ENCODE results near the gene PLA2G4D. TPM values are rescaled to one million over a fixed set of nuclear protein-coding genes. Genes with fewer than 3 reads are reported as not detected.

Gene PLA2G4D
- total RNA-seq, 4 donors from 2014 or later, result 0.19 to 5.9 (median 0.23) TPM

DNA sequence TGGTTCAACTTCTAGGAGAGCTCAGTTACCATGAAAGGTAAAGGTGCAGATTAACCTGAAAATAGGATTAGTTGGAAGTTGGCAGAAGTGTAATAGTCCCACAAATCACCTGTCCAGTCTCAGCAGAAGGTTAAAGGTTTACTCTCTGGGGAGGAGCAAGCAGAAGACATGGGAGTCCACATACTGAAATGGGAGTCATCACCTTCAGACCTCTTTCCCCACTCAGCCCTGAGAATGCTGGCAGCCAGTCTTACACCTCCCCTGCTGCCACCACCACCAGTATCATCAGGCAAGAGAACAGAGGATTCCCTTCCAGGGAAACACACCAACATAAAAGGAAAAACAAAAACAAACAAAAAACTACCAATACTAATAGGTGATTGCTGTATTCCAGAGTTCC, 13.8 kb upstream of the PLA2G4D start:
- H3K36me3 ChIP-seq, result no peaks in the 10 kb centered on the region
- TF ChIP-seq POLR2A (IDR thresholded peaks at IDR 0.05), result no peak
- no peak for DNase-seq
- intact Hi-C loops (cut with DNase I), result no loop called here
- no peaks in the 10 kb centered on the region for H3K27me3 ChIP-seq
- H3K9me3 ChIP-seq, result no peaks in the 10 kb centered on the region
- peaks cover 0 to 30% (median 5%) of the 10 kb centered on the region in 3 donors for H3K4me1 ChIP-seq
- H3K27ac ChIP-seq, result no peak overlapping the region
- no peak overlapping the region for H3K4me3 ChIP-seq

DNA sequence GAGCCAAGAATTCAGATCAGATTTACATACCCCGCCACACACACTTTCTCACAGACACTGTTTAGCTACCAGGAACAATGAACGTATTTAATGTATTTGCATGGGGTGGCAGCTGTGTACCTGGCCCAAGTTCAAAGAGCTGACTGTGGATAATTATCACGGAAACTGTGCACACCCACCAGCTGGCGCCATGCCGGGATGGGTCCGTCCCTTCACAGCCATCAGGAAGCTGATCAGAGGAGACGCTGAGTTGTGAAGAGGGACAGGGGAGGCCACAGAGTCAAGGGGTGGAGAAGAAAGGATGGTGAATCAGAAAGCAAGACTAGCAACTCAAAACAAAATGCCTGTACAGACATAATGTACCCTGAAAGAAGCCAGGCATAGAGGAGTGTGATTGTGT, 13.1 kb upstream of the PLA2G4D start:
- Histone ChIP-seq H3K9me3 (no peaks in the 10 kb centered on the region), H3K27ac (peak overlapping the region in 2 of 4 donors; percentile 23 to 35), H3K36me3 (no peaks in the 10 kb centered on the region), H3K27me3 (no peaks in the 10 kb centered on the region), H3K4me3 (peak overlapping the region in 1 of 4 donors; percentile 4), H3K4me1 (peaks cover 0 to 30% (median 5%) of the 10 kb centered on the region in 3 donors)
- intact Hi-C loops (cut with DNase I), result no loop called here
- 9 to 40% methylated on average over 7 of the region's 7 CpGs for WGBS, 2 donors
- TF ChIP-seq, protein P1, sequence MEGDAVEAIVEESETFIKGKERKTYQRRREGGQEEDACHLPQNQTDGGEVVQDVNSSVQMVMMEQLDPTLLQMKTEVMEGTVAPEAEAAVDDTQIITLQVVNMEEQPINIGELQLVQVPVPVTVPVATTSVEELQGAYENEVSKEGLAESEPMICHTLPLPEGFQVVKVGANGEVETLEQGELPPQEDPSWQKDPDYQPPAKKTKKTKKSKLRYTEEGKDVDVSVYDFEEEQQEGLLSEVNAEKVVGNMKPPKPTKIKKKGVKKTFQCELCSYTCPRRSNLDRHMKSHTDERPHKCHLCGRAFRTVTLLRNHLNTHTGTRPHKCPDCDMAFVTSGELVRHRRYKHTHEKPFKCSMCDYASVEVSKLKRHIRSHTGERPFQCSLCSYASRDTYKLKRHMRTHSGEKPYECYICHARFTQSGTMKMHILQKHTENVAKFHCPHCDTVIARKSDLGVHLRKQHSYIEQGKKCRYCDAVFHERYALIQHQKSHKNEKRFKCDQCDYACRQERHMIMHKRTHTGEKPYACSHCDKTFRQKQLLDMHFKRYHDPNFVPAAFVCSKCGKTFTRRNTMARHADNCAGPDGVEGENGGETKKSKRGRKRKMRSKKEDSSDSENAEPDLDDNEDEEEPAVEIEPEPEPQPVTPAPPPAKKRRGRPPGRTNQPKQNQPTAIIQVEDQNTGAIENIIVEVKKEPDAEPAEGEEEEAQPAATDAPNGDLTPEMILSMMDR (IDR thresholded peaks at IDR 0.05), result no peak
- no peak for TF ChIP-seq POLR2A (IDR thresholded peaks at IDR 0.05)
- no peak for DNase-seq

DNA sequence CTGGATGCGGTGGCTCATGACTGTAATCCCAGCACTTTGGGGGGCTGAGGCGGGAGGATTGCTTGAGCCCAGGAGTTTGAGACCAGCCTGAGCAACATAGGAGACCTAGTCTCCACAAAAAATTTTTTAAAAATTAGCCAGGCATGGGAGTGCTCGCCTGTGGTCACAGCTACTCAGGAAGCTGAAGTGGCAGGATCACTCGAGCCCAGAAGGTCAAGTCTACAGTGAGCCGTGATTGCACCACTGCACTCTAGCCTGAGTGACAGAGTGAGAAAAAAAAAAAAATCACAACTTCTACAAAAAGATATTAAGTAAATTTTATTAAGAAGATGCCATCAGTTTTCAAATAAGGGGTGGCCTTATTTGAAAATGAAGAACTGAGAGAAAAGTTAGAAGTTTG, 11.9 kb upstream of the PLA2G4D start:
- Histone ChIP-seq H3K36me3 (no peaks in the 10 kb centered on the region), H3K4me3 (no peak overlapping the region), H3K9me3 (no peaks in the 10 kb centered on the region), H3K27ac (no peak overlapping the region), H3K27me3 (no peaks in the 10 kb centered on the region), H3K4me1 (peaks cover 0 to 30% (median 5%) of the 10 kb centered on the region in 3 donors)
- TF ChIP-seq, protein P1 (IDR thresholded peaks at IDR 0.05), result no peak
- 75 to 80% methylated on average over 3 to 5 of the region's 5 CpGs for WGBS, 2 donors
- intact Hi-C loops (cut with DNase I), result no loop called here
- DNase-seq, result no peak

DNA sequence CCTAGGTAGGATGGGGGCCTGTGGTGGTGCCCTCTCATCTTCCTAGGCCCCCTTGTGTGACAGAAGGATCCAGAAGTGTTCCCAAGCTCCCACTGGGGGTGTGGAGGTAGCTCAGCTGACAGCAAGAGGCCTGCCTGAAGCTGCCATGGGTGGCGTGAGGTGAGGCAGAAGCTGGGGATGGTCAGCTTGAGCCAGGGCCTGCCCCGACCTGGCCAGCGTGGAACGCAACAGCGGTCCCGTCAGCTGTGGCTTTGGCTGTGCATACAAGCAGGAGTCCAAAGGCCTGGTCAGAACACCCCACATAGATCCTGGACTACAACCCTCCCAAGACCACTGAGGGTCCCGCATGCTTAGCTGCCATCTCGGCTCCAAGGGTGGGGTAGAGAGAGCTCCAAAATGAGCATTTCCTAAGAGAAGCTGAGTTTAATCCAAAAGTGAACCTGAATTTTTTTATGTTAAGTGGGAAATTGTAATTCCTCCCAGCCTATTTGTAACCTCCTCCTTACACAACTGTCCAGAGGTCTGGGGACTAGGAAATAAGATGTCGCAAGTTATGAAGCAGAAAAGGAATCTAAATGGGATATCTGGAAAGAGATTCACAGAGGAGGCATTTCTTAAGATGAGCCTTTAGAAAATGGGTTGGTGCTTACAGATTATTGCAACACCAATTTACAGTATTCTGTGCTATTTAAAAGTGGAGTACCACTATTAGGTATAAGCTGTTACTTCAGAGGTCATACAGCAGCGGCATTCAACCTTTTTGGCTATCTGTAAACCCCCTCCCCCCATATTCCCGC, 9.9 kb upstream of the PLA2G4D start:
- no peaks in the 10 kb centered on the region for H3K9me3 ChIP-seq
- H3K4me1 ChIP-seq, result peaks cover 0 to 30% (median 10%) of the 10 kb centered on the region in 3 donors
- intact Hi-C loops (cut with DNase I), result no loop called here
- no peaks in the 10 kb centered on the region for H3K36me3 ChIP-seq
- 91 to 92% methylated on average over 4 to 7 of the region's 11 CpGs for WGBS, 2 donors
- no peak for TF ChIP-seq POLR2A (IDR thresholded peaks at IDR 0.05)
- TF ChIP-seq, protein P1 (IDR thresholded peaks at IDR 0.05), result no peak
- H3K27ac ChIP-seq, result no peak overlapping the region
- H3K4me3 ChIP-seq, result no peak overlapping the region
- H3K27me3 ChIP-seq, result no peaks in the 10 kb centered on the region
- DNase-seq, result no peak

DNA sequence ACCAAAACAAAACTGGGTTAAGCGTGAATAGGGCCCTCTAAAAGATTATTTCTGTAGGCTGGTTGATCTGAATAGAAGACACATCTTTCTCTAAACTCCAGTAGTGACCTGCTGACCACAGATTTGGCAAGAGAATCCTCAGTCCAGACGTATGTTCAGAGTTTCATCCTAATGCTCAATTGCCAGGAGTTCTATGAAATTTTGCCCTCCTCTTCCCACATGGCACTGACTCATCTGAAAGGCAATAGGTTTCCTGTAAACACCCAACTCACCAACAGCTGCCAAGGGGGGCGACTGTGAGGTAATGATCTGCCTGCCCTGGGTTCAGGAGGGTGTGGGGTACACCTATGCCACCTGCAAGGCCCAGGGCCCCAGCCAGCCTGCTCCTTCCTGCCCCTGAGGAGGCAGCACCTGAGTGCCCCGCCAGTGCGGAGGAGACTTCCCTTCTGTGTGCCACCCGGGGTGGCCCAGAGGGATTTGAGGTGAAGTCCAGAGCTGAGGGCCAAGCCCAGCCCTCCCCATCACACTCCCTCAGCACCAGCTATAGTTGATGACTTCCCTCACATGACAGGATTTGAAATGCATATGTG, 8.4 kb upstream of the PLA2G4D start:
- no peak overlapping the region for H3K4me3 ChIP-seq
- DNase-seq, result no peak
- H3K27ac ChIP-seq, result no peak overlapping the region
- 65 to 69% methylated on average over 4 to 5 of the region's 6 CpGs for WGBS, 2 donors
- TF ChIP-seq, protein P1 (IDR thresholded peaks at IDR 0.05), result no peak
- no peak for TF ChIP-seq POLR2A (IDR thresholded peaks at IDR 0.05)
- no peaks in the 10 kb centered on the region for H3K36me3 ChIP-seq
- no peaks in the 10 kb centered on the region for H3K9me3 ChIP-seq
- H3K27me3 ChIP-seq, result no peaks in the 10 kb centered on the region
- intact Hi-C loops (cut with DNase I), result no loop called here
- peaks cover 0 to 27% (median 10%) of the 10 kb centered on the region in 3 donors for H3K4me1 ChIP-seq
